HepG2 (cell line): ENCODE data around the gene DGCR8. TPM values are rescaled to one million over a fixed set of nuclear protein-coding genes. Genes with fewer than 3 reads are reported as not detected.

Experiments
- ATAC-seq: fragments of 200-7000 bp; cut with Tn5 transposase; 3 replicates; pipeline ENCODE4 v1.9.1; 2020; ENCODE audit warnings: mild to moderate bottlenecking, moderate library complexity
- BruUV-seq: library from RNA; stranded (reverse); fragments of 400-500 nt; replicated peaks from 2 replicates; lab custom pipeline; 2021; lab: Mats Ljungman, UMichigan
- CTCF ChIA-PET: fragments of 300-600 bp; formaldehyde crosslinking; extraction: SDS; loops from one replicate; lab custom pipeline; 2021; ENCODE audit warnings: low total read pairs, inconsistent platforms, low intra/inter-chr PET ratio; lab: Yijun Ruan, JAX
- POLR2A ChIA-PET: fragments of 350-600 bp; sonication (Branson Sonifier 250); formaldehyde crosslinking; loops from one replicate; lab custom pipeline; 2020; ENCODE audit warnings: antibody characterized with exemption, inconsistent platforms; lab: Yijun Ruan, JAX
- DNase-seq: peaks from one replicate; pipeline ENCODE4 v3.0.0-alpha.2; 2015; ENCODE audit warnings: low spot score
- FAIRE-seq: peaks from 3 replicates; lab custom pipeline; 2011; peaks lifted over from hg19 to GRCh38; lab: Jason Lieb, UNC
- H2AFZ ChIP-seq: one replicate; pipeline ENCODE4 v1.6.1; 2011; ENCODE audit warnings: low read length, inconsistent platforms
- H3K27ac ChIP-seq: fragments of 300-600 bp; 3 replicates; pipeline ENCODE4 v1.8.0; 2011; ENCODE audit warnings: mixed run types, mild to moderate bottlenecking, mixed read lengths, low read length, inconsistent platforms; ENCODE audit not compliant: insufficient read depth; ENCODE audit errors: extremely low read length
- H3K27me3 ChIP-seq, 2 experiments: fragments of 200-600 bp in 1 of 2; 2 replicates in 1 of 2; 3 replicates in 1 of 2; pipeline versions ENCODE4 v1.6.0 to v1.8.0; 2011; ENCODE audit warnings: low read length in 2 of 2, mild to moderate bottlenecking in 2 of 2, moderate library complexity in 2 of 2, inconsistent platforms in 1 of 2; ENCODE audit not compliant: insufficient read depth in 2 of 2, control insufficient read depth in 1 of 2
- H3K36me3 ChIP-seq, 2 experiments: fragments of 200-600 bp in 1 of 2; replicated peaks in 1 of 2; 2 replicates in 1 of 2; 3 replicates in 1 of 2; pipeline versions ENCODE4 v1.5.1 to v1.8.0; 2011; ENCODE audit warnings: low read length in 2 of 2, inconsistent platforms in 1 of 2; ENCODE audit not compliant: insufficient read depth in 2 of 2, control insufficient read depth in 1 of 2
- H3K4me1 ChIP-seq: 2 replicates; pipeline ENCODE4 v1.5.1; 2012; ENCODE audit warnings: low read length, inconsistent platforms; ENCODE audit not compliant: insufficient read depth
- H3K4me2 ChIP-seq: 2 replicates; pipeline ENCODE4 v1.6.0; 2011; ENCODE audit warnings: low read depth, low read length, inconsistent platforms
- H3K4me3 ChIP-seq, 3 experiments: fragments of 200-600 bp in 1 of 3; sonication (generic), shearing (Covaris generic) in 1 of 3; replicated peaks in 1 of 3; 2 replicates each; pipeline ENCODE4 v1.5.1; 2011 to 2016; ENCODE audit warnings: low read length in 3 of 3, inconsistent platforms in 2 of 3, low read depth in 2 of 3, mild to moderate bottlenecking in 2 of 3, control low read depth in 1 of 3, mixed read lengths in 1 of 3; ENCODE audit not compliant: insufficient read depth in 1 of 3
- H3K79me2 ChIP-seq: one replicate; pipeline ENCODE4 v1.6.1; 2011; ENCODE audit warnings: low read length, inconsistent platforms; ENCODE audit not compliant: insufficient read depth
- H3K9ac ChIP-seq: 2 replicates; pipeline ENCODE4 v1.6.0; 2011; ENCODE audit warnings: mild to moderate bottlenecking, low read depth, low read length, inconsistent platforms; ENCODE audit not compliant: insufficient read depth
- H3K9me3 ChIP-seq: 2 replicates; pipeline ENCODE4 v1.5.1; 2012; ENCODE audit warnings: mild to moderate bottlenecking, low read length
- H4K20me1 ChIP-seq: 2 replicates; pipeline ENCODE4 v1.6.0; 2011; ENCODE audit warnings: inconsistent platforms, mild to moderate bottlenecking, low read length, moderate library complexity; ENCODE audit not compliant: insufficient read depth
- ATM ChIP-seq: fragments of 450-650 bp; IDR thresholded peaks from 2 replicates; pipeline ENCODE4 v1.7.1; 2017; ENCODE audit warnings: mild to moderate bottlenecking, borderline replicate concordance
- ELK4 ChIP-seq: sonication (generic); formaldehyde crosslinking; IDR thresholded peaks from 2 replicates; pipeline ENCODE4 v1.9.0; 2021; ENCODE audit warnings: missing genetic modification reagents, borderline replicate concordance
- EZH2 ChIP-seq: conservative IDR thresholded peaks from 2 replicates; pipeline ENCODE4 v1.6.1; 2012; ENCODE audit warnings: mild to moderate bottlenecking, low read depth, low read length, moderate library complexity
- HNF1B ChIP-seq: sonication (generic); formaldehyde crosslinking; IDR thresholded peaks from 2 replicates; pipeline ENCODE4 v1.5.1; 2020; ENCODE audit warnings: mild to moderate bottlenecking, moderate library complexity, missing genetic modification reagents
- KIAA2018 ChIP-seq: sonication (generic); formaldehyde crosslinking; IDR thresholded peaks from 2 replicates; pipeline ENCODE4 v1.5.0; 2020; ENCODE audit warnings: mild to moderate bottlenecking, missing genetic modification reagents, borderline replicate concordance
- MXI1 ChIP-seq: IDR thresholded peaks from 3 replicates; pipeline ENCODE4 v1.6.1; 2012; ENCODE audit warnings: low read depth, low read length, inconsistent platforms, borderline replicate concordance
- NAIF1 ChIP-seq: sonication (generic); formaldehyde crosslinking; IDR thresholded peaks from 2 replicates; pipeline ENCODE4 v1.5.0; 2020; ENCODE audit warnings: mild to moderate bottlenecking, missing genetic modification reagents, borderline replicate concordance
- TGIF2 ChIP-seq: IDR thresholded peaks from 2 replicates; pipeline ENCODE4 v1.6.1; 2016; ENCODE audit warnings: control low read depth, missing compliant biosample characterization
- ZBTB33 ChIP-seq: sonication (generic); formaldehyde crosslinking; IDR thresholded peaks from 2 replicates; pipeline ENCODE4 v1.4.0; 2020; ENCODE audit warnings: missing genetic modification reagents
- ZMAT3 ChIP-seq: sonication (generic); formaldehyde crosslinking; conservative IDR thresholded peaks from 2 replicates; pipeline ENCODE4 v1.7.0; 2021; ENCODE audit warnings: missing genetic modification reagents
- ZNF10 ChIP-seq: sonication (generic); formaldehyde crosslinking; IDR thresholded peaks from 2 replicates; pipeline ENCODE4 v1.4.0; 2020; ENCODE audit warnings: mild to moderate bottlenecking, low read depth, missing genetic modification reagents, borderline replicate concordance
- ZNF224 ChIP-seq: sonication (generic); formaldehyde crosslinking; IDR thresholded peaks from 2 replicates; pipeline ENCODE4 v1.5.0; 2020; ENCODE audit warnings: mild to moderate bottlenecking, missing genetic modification reagents
- WGBS: methylation state at CpG from one replicate; pipeline ENCODE4 v1.1.6; 2017; ENCODE audit warnings: low lambda C conversion rate; 5-methylcytosine and 5-hydroxymethylcytosine counted together
- in situ Hi-C: cut with HindIII; loops from 2 replicates; pipeline ENCODE4 v1.10.0; 2017; ENCODE audit warnings: low pct_unique_long_range_greater_than_20kb; ENCODE audit not compliant: extremely low pct_ligation_motif_present
- intact Hi-C: fragments of 100-400 bp; cut with micrococcal nuclease; formaldehyde crosslinking; loops from one replicate; pipeline ENCODE4 v1.10.0; 2022; ENCODE audit not compliant: unreplicated experiment
- polyA plus RNA-seq, 8 experiments: library from polyadenylated mRNA; depleted of rRNA in 3 of 8; stranded (reverse) in 7 of 8; unstranded in 1 of 8; fragments of >200 nt; fragmentation: Illumina TruSeq in 4 of 8; extraction: Trizol in 4 of 8; gene quantifications; 2 replicates each; pipeline versions ENCODE4 v1.2.1 to v1.2.3, GENCODE V29; 2011 to 2016; ENCODE audit warnings: low read depth in 4 of 8, missing spikeins in 1 of 8, mixed read lengths in 1 of 8; ENCODE audit not compliant: insufficient read depth in 1 of 8
- total RNA-seq, 5 experiments: library from RNA; depleted of rRNA; stranded (reverse); fragments of >200 nt; fragmentation: Illumina TruSeq; extraction: Trizol; gene quantifications; 2 replicates each; pipeline ENCODE4 v1.2.3, GENCODE V29; 2016; ENCODE audit warnings: low read depth in 1 of 5

Gene DGCR8
- total and polyA plus RNA-seq, 2 of the 13 experiments (the other 11 are each of a cell fraction or from before 2014, with no cell fraction given): 10.2 to 23.2 TPM

- Histone ChIP-seq H3K4me1 (no peaks in the 10 kb centered on the region), H3K27ac (no peak overlapping the region), H3K9ac (no peak overlapping the region), H2AFZ (no peak overlapping the region), H3K27me3 (no peaks in the 10 kb centered on the region), H3K36me3 (peaks cover 2 to 19% of the 10 kb centered on the region in 2 experiments; a peak in 3 of 5 replicates), H3K9me3 (no peaks in the 10 kb centered on the region), H3K4me2 (no peak overlapping the region), H3K4me3 (no peak overlapping the region), H4K20me1 (no peaks in the 10 kb centered on the region), H3K79me2 (no peaks in the 10 kb centered on the region)
- ATAC-seq: no peak
- BruUV-seq: no TSS peak
- intact Hi-C loops (no loop called here), in situ Hi-C loops (no loop called here)
- POLR2A ChIA-PET: no interaction called here
- CTCF ChIA-PET: no interaction called here
- DNase-seq: no peak
- 89% methylated on average over 4 of the region's 6 CpGs for WGBS
- no peak for FAIRE-seq
- TF ChIP-seq EZH2 (no peak), ZMAT3 (no peak), ATM (no peak), ELK4 (no peak), MXI1 (no peak), KIAA2018 (CRISPR knock-in tag) (no peak), ZNF10 (CRISPR knock-in tag) (no peak), ZNF224 (CRISPR knock-in tag) (no peak), HNF1B (no peak), TGIF2 (CRISPR knock-in tag) (no peak), NAIF1 (CRISPR knock-in tag) (no peak), ZBTB33 (no peak)
Observed at GRCh38 chr22:20054485-20054884, 25.6 kb upstream of the DGCR8 start.
